ENCODE data around the gene WHAMM. TPM values are rescaled to one million over a fixed set of nuclear protein-coding genes. Genes with fewer than 3 reads are reported as not detected.

The WHAMM gene
- total RNA-seq, 2 donors from 2014 or later = 3.7 to 4.4 TPM

DNA sequence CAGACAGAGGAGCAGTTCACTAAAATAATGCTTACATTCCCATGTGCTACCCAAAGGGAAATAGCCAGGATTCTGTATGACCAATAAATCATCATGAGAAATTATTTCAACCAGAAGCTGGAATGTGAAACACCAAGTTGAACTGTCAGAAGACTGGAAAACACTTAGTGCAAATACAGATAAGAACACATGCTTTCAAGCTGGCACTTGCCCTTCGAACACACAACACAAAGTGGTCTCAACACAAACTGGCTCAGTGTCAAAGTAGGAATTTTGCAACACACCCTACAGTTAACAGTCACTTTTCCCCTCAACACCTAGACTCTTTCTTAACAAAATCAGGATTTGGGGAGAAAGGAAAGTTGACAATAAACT lies 4.9 kb upstream of the WHAMM start:
- H3K4me1 ChIP-seq (ENCODE audit: control insufficient read depth, insufficient read depth, low read length) = no peaks in the 10 kb centered on the region
- no peaks in the 10 kb centered on the region for H3K36me3 ChIP-seq (ENCODE audit: control insufficient read depth, insufficient read depth, low read length)
- no peak overlapping the region for H3K27ac ChIP-seq (ENCODE audit: low read depth, low read length)
- Mint-ChIP-seq H3K27ac (no peak overlapping the region), H3K9me3 (no peaks in the 10 kb centered on the region), H3K27me3 (ENCODE audit: insufficient read depth) (peaks cover 48% of the 10 kb centered on the region), H3K36me3 (ENCODE audit: low read depth) (no peaks in the 10 kb centered on the region), H3K4me3 (no peak overlapping the region), H3K4me1 (no peaks in the 10 kb centered on the region)
- no peaks in the 10 kb centered on the region for H3K9me3 ChIP-seq (ENCODE audit: control insufficient read depth, low read length)
- H3K27me3 ChIP-seq (ENCODE audit: control insufficient read depth, insufficient read depth, low read length, poor library complexity, severe bottlenecking) = peaks cover 53% of the 10 kb centered on the region
- H3K9ac ChIP-seq (ENCODE audit: extremely low read depth, low read length, poor library complexity, severe bottlenecking) = no peak overlapping the region
- TF ChIP-seq, protein P1, sequence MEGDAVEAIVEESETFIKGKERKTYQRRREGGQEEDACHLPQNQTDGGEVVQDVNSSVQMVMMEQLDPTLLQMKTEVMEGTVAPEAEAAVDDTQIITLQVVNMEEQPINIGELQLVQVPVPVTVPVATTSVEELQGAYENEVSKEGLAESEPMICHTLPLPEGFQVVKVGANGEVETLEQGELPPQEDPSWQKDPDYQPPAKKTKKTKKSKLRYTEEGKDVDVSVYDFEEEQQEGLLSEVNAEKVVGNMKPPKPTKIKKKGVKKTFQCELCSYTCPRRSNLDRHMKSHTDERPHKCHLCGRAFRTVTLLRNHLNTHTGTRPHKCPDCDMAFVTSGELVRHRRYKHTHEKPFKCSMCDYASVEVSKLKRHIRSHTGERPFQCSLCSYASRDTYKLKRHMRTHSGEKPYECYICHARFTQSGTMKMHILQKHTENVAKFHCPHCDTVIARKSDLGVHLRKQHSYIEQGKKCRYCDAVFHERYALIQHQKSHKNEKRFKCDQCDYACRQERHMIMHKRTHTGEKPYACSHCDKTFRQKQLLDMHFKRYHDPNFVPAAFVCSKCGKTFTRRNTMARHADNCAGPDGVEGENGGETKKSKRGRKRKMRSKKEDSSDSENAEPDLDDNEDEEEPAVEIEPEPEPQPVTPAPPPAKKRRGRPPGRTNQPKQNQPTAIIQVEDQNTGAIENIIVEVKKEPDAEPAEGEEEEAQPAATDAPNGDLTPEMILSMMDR (conservative IDR thresholded peaks at IDR 0.05) = no peak
- WGBS, 2 experiments (ENCODE audit: insufficient coverage in 1 of 2, insufficient read length in 1 of 2) = 95% methylated on average over 1 of the region's 1 CpG; no CpG with 5 or more reads in 1 of the 2 experiments
- DNase-seq = no peak
- H3K4me3 ChIP-seq (ENCODE audit: low read length) = no peak overlapping the region

DNA sequence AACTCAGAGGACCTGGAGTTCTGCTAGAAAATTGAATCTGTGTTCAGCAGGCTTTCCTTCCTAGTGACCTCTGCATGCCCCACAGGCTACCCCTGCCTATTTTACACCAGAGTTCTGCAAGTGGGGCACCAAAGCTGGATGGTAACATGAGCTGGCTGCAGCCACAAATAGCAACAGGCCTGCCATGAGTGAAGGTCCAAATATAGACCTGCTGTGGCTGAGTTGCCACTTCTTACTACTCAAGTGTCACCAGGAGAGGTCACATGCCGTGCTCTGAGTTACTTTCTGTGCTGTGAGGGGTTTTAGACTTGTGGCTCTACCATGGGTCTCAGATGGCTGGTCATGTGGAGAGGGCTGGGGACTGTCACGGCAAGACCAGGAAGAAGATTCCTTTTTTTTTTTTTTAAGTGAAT lies 3.4 kb upstream of the WHAMM start, which contains the start of gene FSD2:
Gene FSD2, minus strand, starts transcription at position 76 of the 413 bp plus-strand sequence. CDS start 18,679 bp downstream, outside the sequence.
- no peaks in the 10 kb centered on the region for H3K36me3 Mint-ChIP-seq (ENCODE audit: low read depth)
- H3K4me3 Mint-ChIP-seq = no peak within 1 kb of the TSS
- Histone ChIP-seq H3K4me1 (ENCODE audit: control insufficient read depth, insufficient read depth, low read length) (no peaks in the 10 kb centered on the region), H3K36me3 (ENCODE audit: control insufficient read depth, insufficient read depth, low read length) (no peaks in the 10 kb centered on the region), H3K4me3 (ENCODE audit: low read length) (no peak within 1 kb of the TSS), H3K27me3 (ENCODE audit: control insufficient read depth, insufficient read depth, low read length, poor library complexity, severe bottlenecking) (peaks cover 45% of the 10 kb centered on the region), H3K27ac (ENCODE audit: low read depth, low read length) (no peak within 1 kb of the TSS), H3K9ac (ENCODE audit: extremely low read depth, low read length, poor library complexity, severe bottlenecking) (no peak within 1 kb of the TSS), H3K9me3 (ENCODE audit: control insufficient read depth, low read length) (no peaks in the 10 kb centered on the region)
- H3K4me1 Mint-ChIP-seq = peaks cover 6% of the 10 kb centered on the region
- H3K9me3 Mint-ChIP-seq = no peaks in the 10 kb centered on the region
- H3K27ac Mint-ChIP-seq = no peak within 1 kb of the TSS
- TF ChIP-seq, protein P1 (conservative IDR thresholded peaks at IDR 0.05) = no peak
- peaks cover 37% of the 10 kb centered on the region for H3K27me3 Mint-ChIP-seq (ENCODE audit: insufficient read depth)
- 88% methylated on average over 2 of the region's 2 CpGs; no CpG with 5 or more reads in 1 of the 2 experiments for WGBS, 2 experiments (ENCODE audit: insufficient coverage in 1 of 2, insufficient read length in 1 of 2)
- DNase-seq = no peak

DNA sequence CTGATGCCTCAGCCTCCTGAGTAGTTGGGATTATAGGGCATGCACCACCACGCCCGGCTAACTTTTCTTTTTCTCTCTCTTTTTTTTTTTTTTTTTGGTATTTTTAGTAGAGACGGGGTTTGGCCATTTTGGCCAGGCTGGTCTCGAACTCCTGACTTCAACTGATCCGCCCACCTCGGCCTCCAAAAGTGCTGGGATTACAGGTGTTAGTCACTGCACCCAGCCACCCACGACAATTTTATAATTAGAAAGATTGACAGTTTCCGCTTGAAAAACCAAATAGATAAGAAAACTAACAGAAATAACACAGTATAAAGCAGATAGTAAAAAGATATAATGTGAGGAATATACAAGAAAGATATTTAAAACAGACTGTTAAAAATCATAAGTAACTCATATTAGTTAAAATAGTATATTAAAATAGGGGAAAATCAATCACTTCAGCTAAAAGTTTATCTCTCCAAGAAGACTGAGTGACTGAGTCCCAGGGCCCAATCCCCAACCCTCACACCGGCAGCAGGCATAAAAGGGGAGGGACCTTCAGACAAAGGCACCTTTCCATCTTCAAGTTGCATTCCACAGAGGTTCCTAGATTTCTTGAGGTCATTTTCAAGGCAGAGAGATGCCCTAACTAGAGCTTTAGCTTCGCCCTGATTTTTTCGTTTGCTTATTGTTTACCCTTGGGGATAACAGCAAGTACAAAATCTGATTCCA lies 1.4 kb upstream of the WHAMM start:
- peaks cover 13% of the 10 kb centered on the region for H3K4me1 Mint-ChIP-seq
- no peak overlapping the region for H3K9ac ChIP-seq (ENCODE audit: extremely low read depth, low read length, poor library complexity, severe bottlenecking)
- H3K9me3 Mint-ChIP-seq = no peaks in the 10 kb centered on the region
- DNase-seq = no peak
- no peaks in the 10 kb centered on the region for H3K4me1 ChIP-seq (ENCODE audit: control insufficient read depth, insufficient read depth, low read length)
- TF ChIP-seq, protein P1 (conservative IDR thresholded peaks at IDR 0.05) = no peak
- peaks cover 17% of the 10 kb centered on the region for H3K27me3 Mint-ChIP-seq (ENCODE audit: insufficient read depth)
- H3K9me3 ChIP-seq (ENCODE audit: control insufficient read depth, low read length) = no peaks in the 10 kb centered on the region
- no peak overlapping the region for H3K4me3 ChIP-seq (ENCODE audit: low read length)
- peaks cover 24% of the 10 kb centered on the region for H3K27me3 ChIP-seq (ENCODE audit: control insufficient read depth, insufficient read depth, low read length, poor library complexity, severe bottlenecking)
- H3K27ac Mint-ChIP-seq = no peak overlapping the region
- H3K36me3 Mint-ChIP-seq (ENCODE audit: low read depth) = peaks cover 3% of the 10 kb centered on the region
- no peak overlapping the region for H3K4me3 Mint-ChIP-seq
- peaks cover 2% of the 10 kb centered on the region for H3K36me3 ChIP-seq (ENCODE audit: control insufficient read depth, insufficient read depth, low read length)
- H3K27ac ChIP-seq (ENCODE audit: low read depth, low read length) = no peak overlapping the region
- whole genome bisulfite sequencing, 2 experiments (ENCODE audit: insufficient coverage in 1 of 2, insufficient read length in 1 of 2) = 81 to 92% methylated on average over 3 to 9 of the region's 11 CpGs
